GM21825 (cell line): ENCODE measurements around the gene ZBTB20.
"Not testable (repeated sequence)": the region's sequence is repeated elsewhere in the genome, so short reads cannot be mapped to it uniquely, and the experiment has no call there.

Source experiments
- ATAC-seq: cut with Tn5 transposase; IDR thresholded peaks from one replicate; pipeline ENCODE4 v1.9.1; 2021; ENCODE audit warnings: mild to moderate bottlenecking, moderate library complexity; ENCODE audit not compliant: unreplicated experiment

The ZBTB20 gene

GRCh38 chr3:115146418-115147328 is at the start of gene ZBTB20:
ZBTB20 (minus strand) TSS chr3:115147288.
- ATAC-seq = peak; percentile 29

- ATAC-seq = no peak
Observed at GRCh38 chr3:115194476-115194875, 47.4 kb upstream of the ZBTB20 start.

- ATAC-seq = no peak
Observed at GRCh38 chr3:115190747-115191146, 43.7 kb upstream of the ZBTB20 start.

GRCh38 chr3:115187149-115187757 is 40.2 kb upstream of the ZBTB20 start:
- ATAC-seq = peak; percentile 100

GRCh38 chr3:115186351-115187148 is 39.5 kb upstream of the ZBTB20 start:
- ATAC-seq = peak; percentile 47

- not testable (repeated sequence) for ATAC-seq
Observed at GRCh38 chr3:115184859-115185572, 37.9 kb upstream of the ZBTB20 start.

GRCh38 chr3:115178930-115179329 is 31.8 kb upstream of the ZBTB20 start:
- not testable (repeated sequence) for ATAC-seq

GRCh38 chr3:115169808-115170207 is 22.7 kb upstream of the ZBTB20 start:
- no peak for ATAC-seq

GRCh38 chr3:115165701-115166100 is 18.6 kb upstream of the ZBTB20 start:
- ATAC-seq = no peak

- ATAC-seq = no peak
Observed at GRCh38 chr3:115165266-115165665, 18.2 kb upstream of the ZBTB20 start.

- ATAC-seq = no peak
Observed at GRCh38 chr3:115164374-115165221, 17.5 kb upstream of the ZBTB20 start.

GRCh38 chr3:115162759-115163158 is 15.7 kb upstream of the ZBTB20 start:
- no peak for ATAC-seq

GRCh38 chr3:115161866-115162265 is 14.8 kb upstream of the ZBTB20 start:
- no peak for ATAC-seq

GRCh38 chr3:115161168-115161834 is 14.2 kb upstream of the ZBTB20 start:
- ATAC-seq = no peak

GRCh38 chr3:115160295-115160694 is 13.2 kb upstream of the ZBTB20 start:
- peak; percentile 100 for ATAC-seq

GRCh38 chr3:115156046-115156654 is 9.1 kb upstream of the ZBTB20 start:
- no peak for ATAC-seq

- no peak for ATAC-seq
Observed at GRCh38 chr3:115154611-115155010, 7.5 kb upstream of the ZBTB20 start.

GRCh38 chr3:115151921-115152320 is 4.8 kb upstream of the ZBTB20 start:
- ATAC-seq = no peak
